WTC11 (cell line): ENCODE data around the gene TKFC. TPM values are rescaled to one million over a fixed set of nuclear protein-coding genes. Genes with fewer than 3 reads are reported as not detected.

ENCODE experiments used
- ATAC-seq: fragments of 200-7000 bp; cut with Tn5 transposase; 2 replicates; pipeline ENCODE4 v1.10.0; 2021; ENCODE audit warnings: mild to moderate bottlenecking, moderate library complexity
- CTCF ChIA-PET: fragments of 300-600 bp; sonication (Branson Sonifier 250); formaldehyde crosslinking; loops from one replicate; lab custom pipeline; 2021; ENCODE audit warnings: antibody characterized with exemption; lab: Charles Lee
- POLR2A ChIA-PET: fragments of 350-600 bp; sonication (Branson Sonifier 250); formaldehyde crosslinking; loops from one replicate; lab custom pipeline; 2021; ENCODE audit warnings: antibody characterized with exemption; lab: Charles Lee
- DNase-seq: peaks from one replicate; pipeline ENCODE4 v3.0.0; 2021; ENCODE audit warnings: low spot score
- H3K27ac Mint-ChIP-seq: 2 replicates; pipeline ENCODE4 v1.8.0; 2021; ENCODE audit warnings: mixed read lengths
- H3K27me3 Mint-ChIP-seq: 2 replicates; pipeline ENCODE4 v1.8.0; 2021; ENCODE audit warnings: low read depth, mild to moderate bottlenecking, moderate library complexity, mixed read lengths
- H3K36me3 Mint-ChIP-seq: 2 replicates; pipeline ENCODE4 v1.8.0; 2021; ENCODE audit warnings: mixed read lengths
- H3K4me1 Mint-ChIP-seq: 2 replicates; pipeline ENCODE4 v1.8.0; 2022; ENCODE audit warnings: mixed read lengths
- H3K4me3 Mint-ChIP-seq: 2 replicates; pipeline ENCODE4 v1.8.0; 2021; ENCODE audit warnings: mild to moderate bottlenecking, moderate library complexity, mixed read lengths
- H3K9me3 Mint-ChIP-seq: 2 replicates; pipeline ENCODE4 v1.8.0; 2021; ENCODE audit warnings: mixed read lengths
- ARID4B ChIP-seq: sonication (generic); formaldehyde crosslinking; IDR thresholded peaks from 2 replicates; pipeline ENCODE4 v1.8.0; 2023; ENCODE audit warnings: missing genetic modification reagents, mild to moderate bottlenecking, borderline replicate concordance
- CBFB ChIP-seq: sonication (generic); formaldehyde crosslinking; IDR thresholded peaks from 2 replicates; pipeline ENCODE4 v1.8.1; 2022; ENCODE audit warnings: mild to moderate bottlenecking, low read depth, missing genetic modification reagents
- EMX1 ChIP-seq: fragments of 250-450 bp; sonication (Bioruptor Pico); IDR thresholded peaks from 2 replicates; pipeline ENCODE4 v1.8.0; 2021; ENCODE audit warnings: mild to moderate bottlenecking
- ERG ChIP-seq: fragments of 250-450 bp; sonication (Bioruptor Pico); IDR thresholded peaks from 2 replicates; pipeline ENCODE4 v1.8.0; 2021; ENCODE audit warnings: mild to moderate bottlenecking
- ESRRA ChIP-seq: sonication (generic); formaldehyde crosslinking; IDR thresholded peaks from 2 replicates; pipeline ENCODE4 v1.8.1; 2022; ENCODE audit warnings: mild to moderate bottlenecking, missing genetic modification reagents, borderline replicate concordance
- ETV6 ChIP-seq: sonication (generic); formaldehyde crosslinking; IDR thresholded peaks from 2 replicates; pipeline ENCODE4 v1.8.1; 2022; ENCODE audit warnings: mild to moderate bottlenecking, missing genetic modification reagents
- FOXK1 ChIP-seq: sonication (generic); formaldehyde crosslinking; IDR thresholded peaks from 2 replicates; pipeline ENCODE4 v1.8.0; 2022; ENCODE audit warnings: mild to moderate bottlenecking, moderate library complexity, missing genetic modification reagents
- FOXP1 ChIP-seq: sonication (generic); formaldehyde crosslinking; IDR thresholded peaks from 2 replicates; pipeline ENCODE4 v1.8.0; 2022; ENCODE audit warnings: missing genetic modification reagents, mild to moderate bottlenecking, moderate library complexity, borderline replicate concordance
- FOXP4 ChIP-seq: sonication (generic); formaldehyde crosslinking; IDR thresholded peaks from 2 replicates; pipeline ENCODE4 v1.8.0; 2022; ENCODE audit warnings: mild to moderate bottlenecking, missing genetic modification reagents
- MAX ChIP-seq: sonication (generic); formaldehyde crosslinking; IDR thresholded peaks from 2 replicates; pipeline ENCODE4 v1.8.0; 2022; ENCODE audit warnings: mild to moderate bottlenecking, missing genetic modification reagents
- NFE2L1 ChIP-seq: sonication (generic); formaldehyde crosslinking; IDR thresholded peaks from 2 replicates; pipeline ENCODE4 v1.8.1; 2023; ENCODE audit warnings: missing genetic modification reagents
- NFYB ChIP-seq: sonication (generic); formaldehyde crosslinking; conservative IDR thresholded peaks from 2 replicates; pipeline ENCODE4 v1.8.0; 2022; ENCODE audit warnings: low read depth, missing genetic modification reagents
- NR1H2 ChIP-seq: sonication (generic); formaldehyde crosslinking; IDR thresholded peaks from 2 replicates; pipeline ENCODE4 v1.9.0; 2021; ENCODE audit warnings: mild to moderate bottlenecking, moderate library complexity, missing genetic modification reagents
- PREB ChIP-seq: sonication (generic); formaldehyde crosslinking; IDR thresholded peaks from 2 replicates; pipeline ENCODE4 v1.8.1; 2022; ENCODE audit warnings: mild to moderate bottlenecking, missing genetic modification reagents, moderate library complexity, borderline replicate concordance
- SMAD4 ChIP-seq: sonication (generic); formaldehyde crosslinking; IDR thresholded peaks from 2 replicates; pipeline ENCODE4 v1.8.0; 2022; ENCODE audit warnings: mild to moderate bottlenecking, missing genetic modification reagents
- SOX15 ChIP-seq: fragments of 250-450 bp; sonication (Bioruptor Pico); IDR thresholded peaks from 2 replicates; pipeline ENCODE4 v1.9.0; 2021; ENCODE audit warnings: mild to moderate bottlenecking
- STAT6 ChIP-seq: sonication (generic); formaldehyde crosslinking; conservative IDR thresholded peaks from 2 replicates; pipeline ENCODE4 v1.8.1; 2023; ENCODE audit warnings: mild to moderate bottlenecking, low read depth, missing genetic modification reagents, moderate library complexity
- TCF7 ChIP-seq: sonication (generic); formaldehyde crosslinking; IDR thresholded peaks from 2 replicates; pipeline ENCODE4 v1.8.0; 2022; ENCODE audit warnings: mild to moderate bottlenecking, low read depth, missing genetic modification reagents, moderate library complexity
- TEAD1 ChIP-seq: sonication (generic); formaldehyde crosslinking; IDR thresholded peaks from 2 replicates; pipeline ENCODE4 v1.8.0; 2022; ENCODE audit warnings: mild to moderate bottlenecking, missing genetic modification reagents
- TP53 ChIP-seq: sonication (generic); formaldehyde crosslinking; IDR thresholded peaks from 2 replicates; pipeline ENCODE4 v1.8.1; 2023; ENCODE audit warnings: mild to moderate bottlenecking, missing genetic modification reagents
- ZNF263 ChIP-seq: sonication (generic); formaldehyde crosslinking; IDR thresholded peaks from 2 replicates; pipeline ENCODE4 v1.8.1; 2022; ENCODE audit warnings: low read depth, mild to moderate bottlenecking, moderate library complexity, missing genetic modification reagents
- ZNF317 ChIP-seq: sonication (generic); formaldehyde crosslinking; IDR thresholded peaks from 2 replicates; pipeline ENCODE4 v1.8.1; 2023; ENCODE audit warnings: low read depth, mild to moderate bottlenecking, moderate library complexity, missing genetic modification reagents, borderline replicate concordance
- ZNF416 ChIP-seq: fragments of 250-450 bp; sonication (Bioruptor Pico); IDR thresholded peaks from 2 replicates; pipeline ENCODE4 v1.9.0; 2021; ENCODE audit warnings: mild to moderate bottlenecking, inconsistent platforms
- ZNF671 ChIP-seq: fragments of 250-450 bp; sonication (Bioruptor Pico); IDR thresholded peaks from 2 replicates; pipeline ENCODE4 v1.8.0; 2021; ENCODE audit warnings: mild to moderate bottlenecking
- total RNA-seq: library from RNA; stranded (reverse); gene quantifications from 3 replicates; pipeline ENCODE4 v1.2.3, GENCODE V29; 2021

TKFC gene
- total RNA-seq, 1 experiment from 2014 or later: 86.8 TPM

- TF ChIP-seq FOXP4 (CRISPR knock-in tag) (peak; percentile 48; the same call in 1 of the 2 replicates), CBFB (CRISPR knock-in tag) (peak; percentile 89; the same call in 1 of the 2 replicates), FOXP1 (CRISPR knock-in tag) (peak; percentile 56; the same call in 1 of the 2 replicates), TCF7 (peak; percentile 6; the same call in 1 of the 2 replicates), ESRRA (CRISPR knock-in tag) (peak; percentile 33; the same call in 1 of the 2 replicates), FOXK1 (peak; percentile 71), NFE2L1 (CRISPR knock-in tag) (peak; percentile 77), ETV6 (peak; percentile 84), MAX (peak; percentile 96), SOX15 (CRISPR knock-in tag) (no peak), ZNF671 (no peak), NR1H2 (CRISPR knock-in tag) (no peak; the same call in 1 of the 2 replicates), ARID4B (CRISPR knock-in tag) (peak; percentile 65; the same call in 1 of the 2 replicates), PREB (CRISPR knock-in tag) (no peak), TEAD1 (peak; percentile 82), ZNF416 (CRISPR knock-in tag) (no peak), ZNF263 (CRISPR knock-in tag) (no peak)
- TF ChIP-seq, all 79 proteins: peak for 25
These were observed at the start of gene TKFC, which contains the start of gene DDB1 (continued) for GRCh38 chr11:61332797-61333549.

- no peak for ATAC-seq
- Mint-ChIP-seq H3K4me3 (no peak overlapping the region), H3K9me3 (no peaks in the 10 kb centered on the region), H3K27ac (no peak overlapping the region), H3K4me1 (peaks cover 22% of the 10 kb centered on the region), H3K27me3 (peaks cover 2% of the 10 kb centered on the region; the same call in 1 of the 2 replicates), H3K36me3 (peaks cover 38% of the 10 kb centered on the region)
- POLR2A ChIA-PET: no interaction called here
- CTCF ChIA-PET: no interaction called here
- DNase-seq: no peak
- TF ChIP-seq ZNF317 (CRISPR knock-in tag) (no peak), EMX1 (CRISPR knock-in tag) (no peak), TP53 (CRISPR knock-in tag) (no peak), STAT6 (CRISPR knock-in tag) (no peak), SOX15 (CRISPR knock-in tag) (no peak), ERG (CRISPR knock-in tag) (no peak), TEAD1 (no peak), SMAD4 (no peak), TCF7 (no peak), NFYB (no peak)
These were observed 49.4 kb upstream of the TKFC start for GRCh38 chr11:61283613-61284012.
